ENCODE measurements around the gene SYT1.

DNA sequence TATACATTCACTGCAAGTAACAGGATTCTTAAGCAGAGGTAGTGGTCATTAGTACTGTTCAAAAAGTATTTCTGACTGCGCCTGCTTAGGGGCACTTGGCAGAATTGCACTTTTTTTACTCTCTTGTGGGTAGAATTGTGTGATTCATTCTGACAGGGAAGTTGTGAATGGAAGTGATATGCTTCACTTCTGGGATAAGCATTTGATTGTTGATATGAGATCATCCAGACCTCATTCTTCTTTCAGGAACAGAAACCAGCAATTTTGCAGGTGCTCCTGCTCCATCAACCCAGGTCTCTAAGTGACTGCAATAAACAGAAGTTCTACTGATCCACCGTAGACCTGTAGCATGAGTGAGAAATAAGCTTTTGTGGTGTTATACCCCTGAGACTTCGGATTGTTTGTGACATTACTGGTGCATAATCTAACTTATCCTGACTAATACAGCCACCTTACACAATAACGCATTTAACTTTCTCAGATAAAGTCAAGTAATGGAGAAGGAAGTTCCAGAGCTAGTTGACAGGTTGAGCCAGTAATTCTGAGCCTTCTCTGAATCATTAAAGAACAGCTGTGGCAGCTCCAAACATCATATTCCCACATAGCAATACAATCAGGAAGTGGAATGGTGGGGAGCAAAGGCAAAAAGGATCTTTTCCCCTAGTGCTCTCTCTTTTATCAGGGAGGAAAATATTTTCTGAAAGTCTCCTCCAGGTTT lies 387.9 kb downstream of the SYT1 start:
- no peak for TF ChIP-seq KLF16 (tag by site-specific recombination; IDR thresholded peaks at IDR 0.05)
- TF ChIP-seq, protein P1, sequence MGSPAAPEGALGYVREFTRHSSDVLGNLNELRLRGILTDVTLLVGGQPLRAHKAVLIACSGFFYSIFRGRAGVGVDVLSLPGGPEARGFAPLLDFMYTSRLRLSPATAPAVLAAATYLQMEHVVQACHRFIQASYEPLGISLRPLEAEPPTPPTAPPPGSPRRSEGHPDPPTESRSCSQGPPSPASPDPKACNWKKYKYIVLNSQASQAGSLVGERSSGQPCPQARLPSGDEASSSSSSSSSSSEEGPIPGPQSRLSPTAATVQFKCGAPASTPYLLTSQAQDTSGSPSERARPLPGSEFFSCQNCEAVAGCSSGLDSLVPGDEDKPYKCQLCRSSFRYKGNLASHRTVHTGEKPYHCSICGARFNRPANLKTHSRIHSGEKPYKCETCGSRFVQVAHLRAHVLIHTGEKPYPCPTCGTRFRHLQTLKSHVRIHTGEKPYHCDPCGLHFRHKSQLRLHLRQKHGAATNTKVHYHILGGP (tag by site-specific recombination; IDR thresholded peaks at IDR 0.05): no peak
- TF ChIP-seq TRIM28 (IDR thresholded peaks at IDR 0.05; ENCODE audit: borderline replicate concordance, low read length): no peak
- no peak for TF ChIP-seq ZNF585B (tag by site-specific recombination; IDR thresholded peaks at IDR 0.05)
- TF ChIP-seq, protein P2, sequence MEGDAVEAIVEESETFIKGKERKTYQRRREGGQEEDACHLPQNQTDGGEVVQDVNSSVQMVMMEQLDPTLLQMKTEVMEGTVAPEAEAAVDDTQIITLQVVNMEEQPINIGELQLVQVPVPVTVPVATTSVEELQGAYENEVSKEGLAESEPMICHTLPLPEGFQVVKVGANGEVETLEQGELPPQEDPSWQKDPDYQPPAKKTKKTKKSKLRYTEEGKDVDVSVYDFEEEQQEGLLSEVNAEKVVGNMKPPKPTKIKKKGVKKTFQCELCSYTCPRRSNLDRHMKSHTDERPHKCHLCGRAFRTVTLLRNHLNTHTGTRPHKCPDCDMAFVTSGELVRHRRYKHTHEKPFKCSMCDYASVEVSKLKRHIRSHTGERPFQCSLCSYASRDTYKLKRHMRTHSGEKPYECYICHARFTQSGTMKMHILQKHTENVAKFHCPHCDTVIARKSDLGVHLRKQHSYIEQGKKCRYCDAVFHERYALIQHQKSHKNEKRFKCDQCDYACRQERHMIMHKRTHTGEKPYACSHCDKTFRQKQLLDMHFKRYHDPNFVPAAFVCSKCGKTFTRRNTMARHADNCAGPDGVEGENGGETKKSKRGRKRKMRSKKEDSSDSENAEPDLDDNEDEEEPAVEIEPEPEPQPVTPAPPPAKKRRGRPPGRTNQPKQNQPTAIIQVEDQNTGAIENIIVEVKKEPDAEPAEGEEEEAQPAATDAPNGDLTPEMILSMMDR (tag by site-specific recombination; IDR thresholded peaks at IDR 0.05): no peak
- no peak for TF ChIP-seq ZNF248 (tag by site-specific recombination; IDR thresholded peaks at IDR 0.05)
- no peak for TF ChIP-seq HOXC10 (CRISPR knock-in tag; IDR thresholded peaks at IDR 0.05)

Data from HEK293 (cell line).